ENCODE results near the gene MRPS18A. TPM values are rescaled to one million over a fixed set of nuclear protein-coding genes. Genes with fewer than 3 reads are reported as not detected.
A peak's percentile ranks its signal among the peaks of the same experiment; 100 is the strongest.
"Not testable (repeated sequence)": the region's sequence is repeated elsewhere in the genome, so short reads cannot be mapped to it uniquely, and the experiment has no call there.

The MRPS18A gene
- total RNA-seq, 2 donors from 2014 or later = 37.8 to 51.5 TPM

- H3K9me3 Mint-ChIP-seq = no peaks in the 10 kb centered on the region
- no peaks in the 10 kb centered on the region for H3K36me3 Mint-ChIP-seq
- DNase-seq (ENCODE audit: low spot score in 2 of 2) = no peak
- no peak for ATAC-seq
- H3K27ac Mint-ChIP-seq = no peak overlapping the region
Observed at GRCh38 chr6:43707269-43707668, 19.7 kb upstream of the MRPS18A start.

- DNase-seq (ENCODE audit: low spot score in 2 of 2) = no peak
- Mint-ChIP-seq H3K9me3 (no peaks in the 10 kb centered on the region), H3K27ac (no peak overlapping the region), H3K36me3 (no peaks in the 10 kb centered on the region)
- peak in 1 of 2 donors; percentile 36 for ATAC-seq
Observed at GRCh38 chr6:43706788-43707187, 19.2 kb upstream of the MRPS18A start.

DNA sequence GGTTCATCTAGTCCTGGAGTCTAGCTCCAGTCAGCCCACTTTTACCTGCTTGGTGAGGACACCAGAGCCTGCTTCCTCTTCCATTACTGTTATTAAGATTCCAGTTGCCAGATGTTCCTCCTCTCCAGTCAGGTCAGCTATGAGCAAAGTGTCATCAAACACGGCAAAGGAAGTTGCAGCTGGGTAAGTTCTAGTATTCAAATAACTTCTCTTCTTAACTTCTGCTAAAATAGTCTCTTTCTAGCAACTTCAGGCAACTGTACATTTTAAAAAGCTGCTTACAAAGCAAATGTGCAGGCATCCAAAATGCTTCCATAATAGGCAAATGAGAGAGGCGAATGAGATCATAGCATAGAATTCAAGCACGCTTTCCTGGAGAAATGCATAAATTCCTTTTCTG, 18.4 kb upstream of the MRPS18A start:
- Mint-ChIP-seq H3K36me3 (no peaks in the 10 kb centered on the region), H3K9me3 (no peaks in the 10 kb centered on the region), H3K27ac (no peak overlapping the region)
- DNase-seq (ENCODE audit: low spot score in 2 of 2) = no peak
- no peak for ATAC-seq

DNA sequence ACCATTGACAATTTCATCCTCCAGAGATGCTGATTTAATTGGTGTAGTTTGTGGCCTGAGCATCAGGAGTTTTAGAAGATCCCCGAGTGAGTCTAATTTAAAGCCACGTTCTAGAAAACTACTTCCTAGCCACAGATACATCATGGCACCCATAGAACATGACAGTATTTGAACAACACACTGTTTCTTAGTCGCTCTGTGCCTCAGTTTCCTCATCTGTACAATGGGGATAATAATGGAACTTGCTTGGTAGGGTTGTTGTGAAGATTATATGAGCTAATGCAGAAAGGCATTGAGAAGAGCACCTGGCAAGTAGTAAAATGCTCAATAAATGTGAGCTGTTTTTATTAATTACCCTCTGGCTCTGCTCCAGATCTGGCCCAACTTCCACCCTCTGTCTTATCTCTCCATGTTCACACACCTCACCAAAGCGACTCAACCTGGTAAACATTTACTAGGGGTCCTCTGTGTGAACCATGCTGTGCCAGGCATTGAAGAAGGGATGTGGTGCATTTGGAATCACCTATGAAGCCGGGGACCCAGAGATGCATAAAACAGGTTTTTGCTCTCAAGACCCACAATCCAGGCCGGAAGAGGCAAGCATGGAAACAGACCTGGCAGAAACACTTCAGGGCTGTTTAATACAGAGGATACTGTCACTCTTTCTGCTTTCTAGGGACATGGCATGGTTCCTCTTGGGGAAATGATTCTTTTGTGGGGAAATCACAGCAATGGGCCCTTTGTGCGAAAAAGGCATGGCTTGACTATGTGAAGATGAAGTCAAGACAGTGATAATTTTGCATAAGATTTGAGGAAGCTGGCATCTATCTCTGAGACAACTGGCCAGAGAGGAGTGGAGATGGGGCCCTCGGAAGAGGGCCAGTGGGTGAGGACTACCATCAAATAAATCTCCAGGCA, 16.2 kb upstream of the MRPS18A start:
- H3K9me3 Mint-ChIP-seq = no peaks in the 10 kb centered on the region
- ATAC-seq = no peak
- no peaks in the 10 kb centered on the region for H3K36me3 Mint-ChIP-seq
- H3K27ac Mint-ChIP-seq = no peak overlapping the region
- no peak for DNase-seq (ENCODE audit: low spot score in 2 of 2)

GRCh38 chr6:43702534-43703440, 15.2 kb upstream of the MRPS18A start:
- Mint-ChIP-seq H3K27ac (no peak overlapping the region), H3K9me3 (no peaks in the 10 kb centered on the region), H3K36me3 (no peaks in the 10 kb centered on the region)
- ATAC-seq (peak in 1 of 2 donors; percentile 49), DNase-seq (ENCODE audit: low spot score in 2 of 2) (no peak)

DNA sequence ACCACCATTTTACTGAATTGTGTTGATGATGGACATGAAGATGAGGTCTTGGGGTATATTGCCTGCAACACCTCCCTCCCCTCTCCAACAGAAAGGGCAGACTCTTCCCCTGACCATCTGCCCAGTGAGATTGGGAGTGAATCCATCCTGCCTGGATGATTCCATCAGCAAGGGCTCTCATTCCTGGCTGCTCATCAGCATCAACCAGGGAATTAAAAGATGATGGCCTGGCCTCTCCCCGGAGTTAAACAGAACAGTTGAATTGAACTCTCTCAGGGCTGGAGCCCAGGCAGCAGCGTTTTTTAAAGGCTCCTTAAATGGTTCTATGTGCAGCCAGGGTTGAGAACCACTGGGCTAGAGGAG, 14.6 kb upstream of the MRPS18A start:
- no peak overlapping the region for H3K27ac Mint-ChIP-seq
- DNase-seq (ENCODE audit: low spot score in 2 of 2) (no peak), ATAC-seq (no peak)
- H3K9me3 Mint-ChIP-seq = no peaks in the 10 kb centered on the region
- H3K36me3 Mint-ChIP-seq = no peaks in the 10 kb centered on the region

GRCh38 chr6:43700939-43701560, 13.5 kb upstream of the MRPS18A start:
- H3K27ac Mint-ChIP-seq, ATAC-seq: not testable (repeated sequence)

DNA sequence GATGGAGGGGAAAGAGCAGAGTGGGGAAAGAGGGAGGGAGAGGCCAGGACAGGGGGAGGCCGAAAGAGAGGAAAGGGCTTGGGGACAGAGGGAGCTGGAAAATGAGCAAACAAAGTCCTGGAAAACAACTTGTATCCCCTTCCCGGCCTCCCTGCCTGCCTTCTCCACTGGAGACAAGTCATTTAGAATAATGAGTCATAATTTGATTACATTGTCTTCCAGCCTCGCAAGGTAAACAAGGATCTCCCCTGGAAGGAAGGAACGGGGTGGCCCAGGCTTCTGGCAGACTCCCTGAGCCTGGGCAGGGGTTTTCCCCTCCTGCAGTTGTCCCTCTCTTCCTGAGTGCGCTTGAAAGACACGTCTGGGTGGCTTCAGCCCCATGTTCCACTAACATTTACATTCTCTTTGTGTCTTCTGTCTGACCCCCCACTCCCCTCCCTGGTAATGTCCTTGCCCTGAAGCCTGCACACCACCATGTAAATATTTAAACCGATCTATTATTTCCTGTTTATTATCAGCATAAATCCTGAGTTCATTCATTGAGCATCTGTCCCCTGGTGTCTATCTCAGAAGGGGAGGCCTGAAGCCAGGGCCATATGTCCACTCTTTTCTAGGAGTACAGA, 12.1 kb upstream of the MRPS18A start:
- H3K9me3 Mint-ChIP-seq = no peaks in the 10 kb centered on the region
- DNase-seq (ENCODE audit: low spot score in 2 of 2) (no peak), ATAC-seq (no peak)
- H3K27ac Mint-ChIP-seq = no peak overlapping the region
- no peaks in the 10 kb centered on the region for H3K36me3 Mint-ChIP-seq

More at GRCh38 chr6:43700939-43701560, 13.5 kb upstream of the MRPS18A start:
- DNase-seq (ENCODE audit: low spot score in 2 of 2); H3K36me3 Mint-ChIP-seq; H3K9me3 Mint-ChIP-seq: not testable (repeated sequence)

- Mint-ChIP-seq H3K27ac (no peak overlapping the region), H3K36me3 (no peaks in the 10 kb centered on the region), H3K9me3 (no peaks in the 10 kb centered on the region)
- DNase-seq (ENCODE audit: low spot score in 2 of 2) = no peak
- no peak for ATAC-seq
Observed at GRCh38 chr6:43698584-43699349, 11.2 kb upstream of the MRPS18A start.

- Mint-ChIP-seq H3K27ac (no peak overlapping the region), H3K9me3 (no peaks in the 10 kb centered on the region), H3K36me3 (no peaks in the 10 kb centered on the region)
- ATAC-seq = no peak
- no peak for DNase-seq (ENCODE audit: low spot score in 2 of 2)
Observed at GRCh38 chr6:43697421-43697820, 9.8 kb upstream of the MRPS18A start.

- H3K9me3 Mint-ChIP-seq = no peaks in the 10 kb centered on the region
- H3K27ac Mint-ChIP-seq = no peak overlapping the region
- H3K36me3 Mint-ChIP-seq = no peaks in the 10 kb centered on the region
- DNase-seq (ENCODE audit: low spot score in 2 of 2) = no peak
- no peak for ATAC-seq
Observed at GRCh38 chr6:43695967-43696291, 8.3 kb upstream of the MRPS18A start.

DNA sequence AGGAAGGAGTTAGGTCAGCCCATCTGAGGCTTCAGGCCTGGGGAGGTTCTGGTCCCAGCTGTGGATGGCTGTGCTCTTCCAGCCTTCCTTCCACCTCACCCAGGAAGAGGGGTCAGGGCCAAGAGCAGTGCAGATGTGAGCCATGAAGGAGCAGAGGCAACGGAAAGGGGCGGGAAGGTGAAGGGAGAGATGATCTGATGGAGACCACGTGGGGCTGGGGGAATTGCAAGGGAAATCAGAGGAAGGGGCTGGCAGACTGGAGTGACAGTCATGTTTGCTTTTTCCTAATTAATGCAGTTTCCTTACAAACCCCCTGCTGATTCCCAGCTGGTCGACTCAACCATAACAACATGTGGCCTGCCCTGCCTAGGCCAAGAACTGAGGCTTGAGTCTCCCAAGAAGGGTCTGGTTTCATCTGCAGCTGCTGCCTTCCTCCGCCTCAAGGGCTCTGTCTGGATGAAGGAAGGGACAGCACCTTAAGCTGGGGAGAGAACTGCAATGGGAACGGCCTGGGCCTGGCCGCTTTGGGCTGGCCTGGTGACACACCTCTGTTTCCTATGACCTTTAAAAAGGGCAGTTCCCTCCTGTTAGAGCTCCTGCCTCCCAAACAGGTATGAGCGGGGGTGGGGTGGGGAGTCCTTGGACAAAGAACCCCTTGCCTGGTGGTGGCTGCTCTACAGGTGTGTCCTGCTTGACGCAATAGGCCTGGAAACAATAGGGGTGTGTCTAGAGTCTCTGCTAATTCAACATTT, 7.8 kb upstream of the MRPS18A start:
- ATAC-seq = peak in 1 of 2 donors; percentile 37
- Mint-ChIP-seq H3K36me3 (no peaks in the 10 kb centered on the region), H3K27ac (no peak overlapping the region), H3K9me3 (no peaks in the 10 kb centered on the region)
- DNase-seq (ENCODE audit: low spot score in 2 of 2) = no peak

DNA sequence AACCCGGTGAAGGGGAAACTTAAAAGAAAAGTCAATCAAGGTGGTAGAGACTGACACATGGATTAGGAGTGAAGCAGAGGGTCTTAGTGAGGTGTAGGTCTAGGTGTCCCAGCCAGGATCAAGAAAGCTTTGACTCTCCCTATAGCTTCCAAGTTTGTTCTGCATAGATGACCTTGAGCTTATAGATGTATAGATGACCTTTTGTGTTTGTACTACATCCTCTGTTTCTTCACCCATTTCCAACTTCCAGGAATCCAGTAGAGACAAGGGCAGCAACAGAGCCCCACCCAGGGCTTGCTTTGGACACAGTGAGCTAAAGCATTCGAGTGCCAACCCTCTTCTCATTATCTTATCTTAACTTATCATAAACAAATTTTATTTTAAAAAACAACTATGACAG, 1.8 kb upstream of the MRPS18A start:
- H3K27ac Mint-ChIP-seq = no peak overlapping the region
- peaks cover 13 to 23% of the 10 kb centered on the region in 2 donors for H3K36me3 Mint-ChIP-seq
- DNase-seq (ENCODE audit: low spot score in 2 of 2) (no peak), ATAC-seq (no peak)
- no peaks in the 10 kb centered on the region for H3K9me3 Mint-ChIP-seq

GRCh38 chr6:43687079-43687436, 533 bp downstream of the MRPS18A start:
- ATAC-seq = peak in 1 of 2 donors; percentile 2
- peak overlapping the region; percentile 94 to 95 for H3K27ac Mint-ChIP-seq
- no peaks in the 10 kb centered on the region for H3K9me3 Mint-ChIP-seq
- H3K36me3 Mint-ChIP-seq = peaks cover 13 to 23% of the 10 kb centered on the region in 2 donors
- DNase-seq (ENCODE audit: low spot score in 2 of 2) = no peak

- Mint-ChIP-seq H3K36me3 (peaks cover 13 to 23% of the 10 kb centered on the region in 2 donors), H3K27ac (peak overlapping the region in 1 of 2 donors; percentile 73), H3K9me3 (no peaks in the 10 kb centered on the region)
- DNase-seq (ENCODE audit: low spot score in 2 of 2) (no peak), ATAC-seq (no peak)
Observed at GRCh38 chr6:43683708-43684455, 3.7 kb downstream of the MRPS18A start.

All from activated naive CD4-positive, alpha-beta T cell treated with anti-CD3 and anti-CD28 coated beads, Interleukin-2, amount 50 U/mL, for 72 hours (primary cell).